Non-pigmented ciliary epithelial cell (primary cell): Measurements from ENCODE around the gene CATSPER3.
A peak's percentile ranks its signal among the peaks of the same experiment; 100 is the strongest.
"Not testable (repeated sequence)": the region's sequence is repeated elsewhere in the genome, so short reads cannot be mapped to it uniquely, and the experiment has no call there.

Source experiments
- DNase-seq: peaks from one replicate; pipeline ENCODE4 v3.0.0-alpha.2; 2010; ENCODE audit warnings: low read depth

Gene CATSPER3

GRCh38 chr5:134975078-134975715 is 7.5 kb downstream of the CATSPER3 start:
- DNase-seq: peak; percentile 4

GRCh38 chr5:134975843-134976242 is 8.1 kb downstream of the CATSPER3 start:
- no peak for DNase-seq

- no peak for DNase-seq
Measured at GRCh38 chr5:134976841-134977240, 9.1 kb downstream of the CATSPER3 start.

- DNase-seq: no peak
Measured at GRCh38 chr5:134979416-134979815, 11.7 kb downstream of the CATSPER3 start.

- no peak for DNase-seq
Measured at GRCh38 chr5:134982230-134982629, 14.5 kb downstream of the CATSPER3 start.

- DNase-seq: peak; percentile 8
Measured at GRCh38 chr5:134989266-134989830, 21.6 kb downstream of the CATSPER3 start.

GRCh38 chr5:134990183-134990582 is 22.5 kb downstream of the CATSPER3 start:
- not testable (repeated sequence) for DNase-seq

- no peak for DNase-seq
Measured at GRCh38 chr5:134992148-134992547, 24.4 kb downstream of the CATSPER3 start.

- DNase-seq: no peak
Measured at GRCh38 chr5:134993161-134993560, 25.5 kb downstream of the CATSPER3 start.

GRCh38 chr5:134994560-134995156 is 27.0 kb downstream of the CATSPER3 start:
- no peak for DNase-seq

- no peak for DNase-seq
Measured at GRCh38 chr5:134995850-134996402, 28.2 kb downstream of the CATSPER3 start.

- no peak for DNase-seq
Measured at GRCh38 chr5:134997015-134997414, 29.3 kb downstream of the CATSPER3 start.

GRCh38 chr5:134998068-134998467 is 30.4 kb downstream of the CATSPER3 start:
- not testable (repeated sequence) for DNase-seq

GRCh38 chr5:135004376-135004775 is 36.7 kb downstream of the CATSPER3 start:
- no peak for DNase-seq

GRCh38 chr5:135005076-135005475 is 37.4 kb downstream of the CATSPER3 start:
- no peak for DNase-seq

GRCh38 chr5:135007305-135007704 is 39.6 kb downstream of the CATSPER3 start:
- no peak for DNase-seq

- no peak for DNase-seq
Measured at GRCh38 chr5:135007749-135008363, 40.1 kb downstream of the CATSPER3 start.

GRCh38 chr5:135008556-135008955 is 40.8 kb downstream of the CATSPER3 start:
- DNase-seq: no peak

GRCh38 chr5:135008981-135009735 is 41.5 kb downstream of the CATSPER3 start:
- DNase-seq: no peak

GRCh38 chr5:135009736-135010501 is 42.2 kb downstream of the CATSPER3 start:
- DNase-seq: no peak
